OCI-LY1 (cell line): Measurements from ENCODE around the gene HECA.

Experiments
- EZH2 ChIP-seq: fragments of 200-600 bp; sonication (generic), shearing (Covaris generic); IDR thresholded peaks from 2 replicates; pipeline ENCODE4 v1.8.0; 2017; ENCODE audit warnings: borderline replicate concordance, mixed run types, mild to moderate bottlenecking, antibody characterized with exemption, low read length, moderate library complexity, mixed read lengths
- TF ChIP-seq, protein P1 (sequence below): fragments of 200-600 bp; sonication (generic), shearing (Covaris generic); IDR thresholded peaks from 2 replicates; pipeline ENCODE4 v1.5.1; 2017; ENCODE audit warnings: mild to moderate bottlenecking, antibody characterized with exemption, low read length, moderate library complexity, mixed read lengths

DNA sequence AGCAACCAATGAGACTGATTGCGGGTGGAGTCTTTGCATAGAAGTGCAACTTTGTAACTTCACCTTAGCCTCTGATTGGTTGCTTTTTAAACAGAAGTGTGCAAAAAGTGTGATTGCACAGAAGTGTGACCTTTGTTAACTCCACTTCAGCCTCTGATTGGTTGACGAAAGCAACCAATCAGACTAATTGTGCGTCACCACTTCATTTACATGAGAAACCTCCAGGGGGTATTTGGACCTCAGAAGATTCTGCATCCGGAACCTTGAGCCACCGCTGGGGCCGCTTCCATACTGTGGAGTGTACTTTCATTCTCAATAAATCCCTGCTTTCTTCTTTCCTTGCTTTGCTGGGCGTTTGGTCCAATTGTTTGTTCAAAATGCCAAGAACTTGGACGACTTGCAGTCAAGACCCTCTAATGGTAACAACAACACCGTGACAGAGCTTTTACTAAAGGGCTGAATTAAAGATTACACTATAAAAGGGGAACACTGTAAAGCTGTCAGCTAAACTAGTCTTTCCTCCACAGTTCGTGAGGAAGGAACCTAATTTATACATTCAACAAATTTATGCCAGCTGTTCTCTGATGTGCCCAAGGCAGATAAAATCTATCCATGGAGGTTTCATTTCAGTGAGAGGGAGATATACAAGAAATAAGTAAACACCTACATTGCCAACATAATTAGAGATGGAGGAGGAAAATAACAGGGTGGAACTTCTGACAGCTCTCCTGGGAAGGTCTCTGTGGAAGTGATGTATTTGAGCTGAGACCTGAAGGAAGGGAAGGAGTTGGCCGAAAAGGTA lies 1.4 kb upstream of the HECA start:
- TF ChIP-seq EZH2: no peak
- TF ChIP-seq, protein P1, sequence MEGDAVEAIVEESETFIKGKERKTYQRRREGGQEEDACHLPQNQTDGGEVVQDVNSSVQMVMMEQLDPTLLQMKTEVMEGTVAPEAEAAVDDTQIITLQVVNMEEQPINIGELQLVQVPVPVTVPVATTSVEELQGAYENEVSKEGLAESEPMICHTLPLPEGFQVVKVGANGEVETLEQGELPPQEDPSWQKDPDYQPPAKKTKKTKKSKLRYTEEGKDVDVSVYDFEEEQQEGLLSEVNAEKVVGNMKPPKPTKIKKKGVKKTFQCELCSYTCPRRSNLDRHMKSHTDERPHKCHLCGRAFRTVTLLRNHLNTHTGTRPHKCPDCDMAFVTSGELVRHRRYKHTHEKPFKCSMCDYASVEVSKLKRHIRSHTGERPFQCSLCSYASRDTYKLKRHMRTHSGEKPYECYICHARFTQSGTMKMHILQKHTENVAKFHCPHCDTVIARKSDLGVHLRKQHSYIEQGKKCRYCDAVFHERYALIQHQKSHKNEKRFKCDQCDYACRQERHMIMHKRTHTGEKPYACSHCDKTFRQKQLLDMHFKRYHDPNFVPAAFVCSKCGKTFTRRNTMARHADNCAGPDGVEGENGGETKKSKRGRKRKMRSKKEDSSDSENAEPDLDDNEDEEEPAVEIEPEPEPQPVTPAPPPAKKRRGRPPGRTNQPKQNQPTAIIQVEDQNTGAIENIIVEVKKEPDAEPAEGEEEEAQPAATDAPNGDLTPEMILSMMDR: no peak
